Coronary artery (tissue), 2 donors: ENCODE measurements around the gene GJD3.
"Not testable (repeated sequence)": the region's sequence is repeated elsewhere in the genome, so short reads cannot be mapped to it uniquely, and the experiment has no call there.

Experiments
- DNase-seq: peaks from one replicate; pipeline ENCODE4 v3.0.0-alpha.2; 2017; ENCODE audit warnings: low spot score
- H3K27ac ChIP-seq, 2 donors: fragments of 200-600 bp; sonication (generic); one replicate each; pipeline ENCODE4 v1.5.1; 2016 to 2019
- H3K4me3 ChIP-seq: fragments of 200-600 bp; sonication (generic); 2 replicates; pipeline ENCODE4 v1.5.1; 2016; ENCODE audit warnings: mild to moderate bottlenecking, moderate library complexity
- TF ChIP-seq, protein P1 (sequence below): fragments of 200-600 bp; sonication (generic); IDR thresholded peaks from one replicate; pipeline ENCODE4 v1.5.1; 2019; ENCODE audit warnings: antibody characterized with exemption

Gene GJD3

GRCh38 chr17:40373999-40374398 lies 9.5 kb upstream of the GJD3 start:
- Histone ChIP-seq H3K4me3 (no peak overlapping the region), H3K27ac (no peak overlapping the region)
- TF ChIP-seq, protein P1, sequence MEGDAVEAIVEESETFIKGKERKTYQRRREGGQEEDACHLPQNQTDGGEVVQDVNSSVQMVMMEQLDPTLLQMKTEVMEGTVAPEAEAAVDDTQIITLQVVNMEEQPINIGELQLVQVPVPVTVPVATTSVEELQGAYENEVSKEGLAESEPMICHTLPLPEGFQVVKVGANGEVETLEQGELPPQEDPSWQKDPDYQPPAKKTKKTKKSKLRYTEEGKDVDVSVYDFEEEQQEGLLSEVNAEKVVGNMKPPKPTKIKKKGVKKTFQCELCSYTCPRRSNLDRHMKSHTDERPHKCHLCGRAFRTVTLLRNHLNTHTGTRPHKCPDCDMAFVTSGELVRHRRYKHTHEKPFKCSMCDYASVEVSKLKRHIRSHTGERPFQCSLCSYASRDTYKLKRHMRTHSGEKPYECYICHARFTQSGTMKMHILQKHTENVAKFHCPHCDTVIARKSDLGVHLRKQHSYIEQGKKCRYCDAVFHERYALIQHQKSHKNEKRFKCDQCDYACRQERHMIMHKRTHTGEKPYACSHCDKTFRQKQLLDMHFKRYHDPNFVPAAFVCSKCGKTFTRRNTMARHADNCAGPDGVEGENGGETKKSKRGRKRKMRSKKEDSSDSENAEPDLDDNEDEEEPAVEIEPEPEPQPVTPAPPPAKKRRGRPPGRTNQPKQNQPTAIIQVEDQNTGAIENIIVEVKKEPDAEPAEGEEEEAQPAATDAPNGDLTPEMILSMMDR: no peak
- DNase-seq: no peak

DNA sequence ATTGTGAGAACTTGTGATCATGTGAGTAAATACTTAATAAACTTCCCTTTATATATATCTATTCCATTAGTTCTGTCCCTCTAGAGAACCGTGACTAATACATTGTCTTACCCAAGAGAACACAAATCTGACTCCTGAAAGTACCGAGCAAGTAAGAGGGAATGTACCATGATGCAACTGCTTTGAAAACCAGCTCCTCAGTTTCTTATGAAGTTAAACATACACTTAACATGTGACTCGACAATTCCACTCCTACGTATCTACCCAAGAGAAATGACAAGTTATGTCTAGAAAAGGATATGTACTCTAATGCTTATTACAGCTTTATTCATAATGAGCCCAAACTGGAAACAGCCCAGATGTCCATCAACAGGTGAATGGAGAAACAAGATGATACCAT lies 8.8 kb upstream of the GJD3 start:
- no peak for DNase-seq
- H3K4me3 ChIP-seq: no peak overlapping the region
- H3K27ac ChIP-seq: no peak overlapping the region
- TF ChIP-seq, protein P1: no peak

GRCh38 chr17:40372644-40373043 lies 8.1 kb upstream of the GJD3 start:
- not testable (repeated sequence) for DNase-seq, H3K27ac ChIP-seq, H3K4me3 ChIP-seq

- DNase-seq: no peak
- Histone ChIP-seq H3K27ac (no peak overlapping the region), H3K4me3 (no peak overlapping the region)
- TF ChIP-seq, protein P1: no peak
Measured at GRCh38 chr17:40372031-40372430, 7.5 kb upstream of the GJD3 start.

GRCh38 chr17:40371261-40371929 lies 6.9 kb upstream of the GJD3 start:
- DNase-seq: no peak
- H3K4me3 ChIP-seq: no peak overlapping the region
- TF ChIP-seq, protein P1: no peak
- no peak overlapping the region for H3K27ac ChIP-seq

DNA sequence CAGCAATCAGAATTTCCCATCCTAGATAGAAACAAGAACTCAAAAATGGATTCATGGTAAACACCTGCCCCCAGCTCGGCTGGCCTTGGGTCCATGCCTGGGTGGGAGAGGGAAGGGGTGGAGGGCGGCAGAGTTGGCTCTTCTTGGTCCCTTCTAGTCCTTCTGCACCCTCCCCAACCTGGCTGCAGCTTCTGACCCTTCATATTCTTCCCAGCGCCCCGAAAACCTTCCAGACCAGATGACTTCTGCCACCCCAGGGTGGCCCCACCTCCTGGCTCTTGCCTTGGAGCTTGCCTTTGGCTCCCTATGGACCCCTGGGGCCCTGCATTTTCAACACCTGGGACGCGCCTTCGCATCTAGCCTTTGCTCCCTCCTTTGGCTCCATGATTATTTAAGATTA lies 5.4 kb upstream of the GJD3 start:
- no peak overlapping the region for H3K4me3 ChIP-seq
- DNase-seq: no peak
- TF ChIP-seq, protein P1: no peak

GRCh38 chr17:40367728-40368127 lies 3.2 kb upstream of the GJD3 start:
- peak; percentile 26 for DNase-seq
- H3K4me3 ChIP-seq, H3K27ac ChIP-seq: not testable (repeated sequence)

More for the DNA sequence above, 5.4 kb upstream of the GJD3 start:
- H3K27ac ChIP-seq: no peak overlapping the region

- Histone ChIP-seq H3K4me3 (no peak overlapping the region), H3K27ac (no peak overlapping the region)
- DNase-seq: peak; percentile 68
- TF ChIP-seq, protein P1: no peak
Measured at GRCh38 chr17:40366861-40367518, 2.5 kb upstream of the GJD3 start.
